Middle frontal gyrus (tissue), 1 donor: ENCODE measurements around the gene CCDC81.

Experiments used
- DNase-seq: peaks from one replicate; pipeline ENCODE4 v3.0.0-alpha.2; 2015; ENCODE audit warnings: low spot score; ENCODE audit errors: extremely low spot score

CCDC81 gene

DNA sequence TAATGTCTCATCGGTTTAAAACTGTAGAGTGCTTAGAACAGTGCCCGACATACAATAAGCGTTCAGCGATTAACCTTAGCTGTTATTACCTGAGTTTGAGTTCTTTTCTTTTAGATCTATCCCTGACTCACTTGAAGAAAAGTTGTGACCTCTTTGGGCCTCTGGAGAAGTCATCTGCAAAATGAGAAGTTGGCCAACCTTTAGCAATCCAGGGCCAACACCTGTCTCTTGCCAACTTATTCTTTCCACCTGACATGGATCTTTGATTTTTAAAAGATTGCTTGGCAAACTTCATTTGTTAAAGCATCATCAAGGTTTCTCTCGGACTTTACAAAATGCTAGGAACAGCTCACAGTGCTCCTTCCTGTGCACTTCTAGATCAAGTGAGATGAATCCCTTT, 89.3 kb downstream of the CCDC81 start:
- no peak for DNase-seq

DNA sequence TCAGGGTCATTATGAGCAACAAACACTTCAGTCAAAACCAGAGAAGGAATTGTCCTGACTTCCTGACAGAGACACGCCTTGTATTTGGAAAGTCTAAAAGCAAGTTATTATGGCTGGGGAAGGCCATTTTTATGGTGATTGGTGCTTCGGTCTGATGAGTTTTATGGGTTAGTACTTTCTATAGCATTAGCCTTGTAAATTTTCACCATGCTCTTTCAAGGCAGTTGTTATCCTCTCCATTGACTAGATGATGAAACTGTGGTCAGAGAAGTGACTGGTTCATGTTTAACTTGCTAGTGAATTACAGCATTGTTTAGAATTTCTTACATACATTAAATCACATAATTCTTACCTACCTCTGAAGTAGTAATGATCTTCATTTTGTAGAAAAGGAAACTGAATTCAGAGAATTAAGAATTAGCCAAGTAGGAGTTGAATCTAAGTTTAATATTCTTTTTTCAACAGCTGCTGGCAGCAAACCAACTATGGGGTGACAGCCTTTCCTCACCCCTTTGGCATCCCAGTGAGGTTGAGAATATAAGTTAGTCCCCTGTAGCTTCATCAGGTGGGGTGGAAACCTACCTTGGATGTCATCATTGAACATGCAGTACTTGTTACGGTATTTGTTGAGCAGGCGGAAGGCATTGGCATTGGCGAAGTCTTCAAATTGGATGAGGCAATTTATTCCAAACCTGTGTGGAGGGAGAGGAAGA, 90.0 kb downstream of the CCDC81 start:
- DNase-seq = no peak

DNA sequence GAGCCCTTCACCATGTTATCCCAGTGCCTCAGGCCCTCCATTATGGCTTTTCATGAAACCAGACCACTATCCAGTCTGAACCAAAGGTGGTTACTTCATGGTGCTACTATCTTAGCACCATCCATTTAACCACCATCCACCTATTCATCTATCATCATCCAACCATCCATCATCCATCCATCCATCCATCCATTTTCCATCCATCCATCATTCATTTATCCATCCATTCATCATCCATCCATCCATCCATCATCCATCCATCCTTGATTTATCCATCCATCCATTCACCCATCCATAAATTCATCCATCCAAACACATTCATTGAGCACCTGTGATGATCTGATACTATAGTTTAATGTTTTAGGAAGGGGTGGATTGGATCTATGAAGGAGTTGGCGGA, 93.5 kb downstream of the CCDC81 start:
- DNase-seq = no peak

DNA sequence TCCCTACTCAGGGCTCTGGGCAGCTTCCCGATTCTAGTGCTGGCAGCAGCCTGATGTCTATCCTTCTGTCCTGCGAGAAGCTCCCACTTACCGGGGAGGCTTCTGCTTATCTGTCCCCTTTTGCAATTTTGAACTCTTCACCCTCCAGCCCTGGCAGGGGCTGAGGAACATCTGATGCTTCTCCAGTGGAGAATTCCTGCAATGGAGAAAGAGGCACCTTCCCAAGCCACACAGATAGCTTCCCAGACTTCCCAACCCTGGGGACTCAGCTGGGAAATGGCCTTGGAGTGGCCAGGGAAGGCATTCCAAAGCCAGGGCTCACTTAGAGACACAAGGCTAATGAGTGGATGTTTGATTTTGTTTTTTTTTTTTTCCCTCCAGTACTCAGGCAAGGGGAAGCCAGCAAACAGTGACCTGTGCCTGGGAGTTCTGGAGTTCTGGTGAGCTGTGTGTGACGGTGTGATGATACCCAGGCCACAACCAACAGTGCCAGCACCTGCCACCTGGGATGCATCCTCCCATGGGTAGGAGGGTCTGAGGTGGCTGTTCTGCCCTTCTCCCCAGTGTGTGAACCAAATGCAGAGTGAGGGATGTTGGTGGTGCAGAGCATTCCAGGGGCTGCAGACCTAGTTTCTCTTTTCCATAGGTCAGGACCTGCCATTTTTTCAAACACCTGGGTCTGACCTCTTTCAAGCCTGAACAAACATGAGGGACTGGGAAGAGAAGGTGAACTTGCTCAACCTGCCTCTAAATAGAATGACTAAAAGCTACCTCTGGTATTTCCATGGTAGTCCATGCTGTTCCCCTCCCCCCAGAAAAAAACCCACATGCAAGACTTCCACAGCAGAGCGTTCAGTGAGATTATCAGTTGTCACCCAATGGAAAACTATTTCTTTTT, 95.1 kb downstream of the CCDC81 start:
- no peak for DNase-seq
